NCI-H128 (cell line): ENCODE measurements around the gene PADI6.
"Not testable (repeated sequence)": the region's sequence is repeated elsewhere in the genome, so short reads cannot be mapped to it uniquely, and the experiment has no call there.

Experiments used
- DNase-seq: peaks from one replicate; lab custom pipeline; 2025; ENCODE audit not compliant: unreplicated experiment; lab: John Stamatoyannopoulos, UW

Gene PADI6

DNA sequence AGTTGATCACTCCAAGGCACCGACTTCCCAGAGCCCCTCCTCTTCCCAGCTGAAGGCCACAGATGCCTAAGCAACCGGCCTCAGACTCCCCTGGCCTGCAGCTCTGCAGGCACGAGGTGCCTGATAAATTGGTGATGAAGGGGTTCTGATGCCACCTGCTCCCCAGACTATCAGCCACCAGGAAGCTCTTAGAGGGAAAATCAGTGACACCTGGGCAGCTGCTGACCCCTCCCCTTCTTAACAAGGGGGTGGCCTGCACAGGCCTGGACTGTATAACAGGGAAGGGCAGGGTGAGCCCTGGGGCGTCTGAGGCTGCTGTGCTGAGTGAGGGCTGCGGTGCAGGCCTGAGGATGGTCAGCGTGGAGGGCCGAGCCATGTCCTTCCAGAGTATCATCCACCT lies at the start of gene PADI6:
Gene PADI6, plus strand, starts transcription at position 301 of the 400 bp plus-strand sequence. Its CDS starts 50 bp downstream, at position 351.
- no peak for DNase-seq

DNA sequence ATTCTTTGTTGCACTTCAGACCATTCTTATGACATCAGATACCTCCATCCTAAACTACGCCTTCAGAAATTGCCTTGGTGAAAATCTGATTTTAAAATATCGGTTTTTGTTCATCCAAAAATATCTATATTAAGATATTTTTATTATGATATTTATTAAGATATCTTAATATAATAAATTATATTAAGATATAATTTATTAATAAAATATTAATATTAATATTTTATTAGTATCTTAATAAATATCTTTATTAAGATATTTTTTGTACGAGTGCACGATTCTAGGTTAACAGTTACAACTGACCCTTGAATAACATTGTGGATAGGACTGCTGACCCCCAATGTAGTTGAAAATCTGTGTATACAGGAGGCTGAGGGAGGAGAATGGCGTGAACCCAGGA lies 43.1 kb upstream of the PADI6 start:
- no peak for DNase-seq

DNA sequence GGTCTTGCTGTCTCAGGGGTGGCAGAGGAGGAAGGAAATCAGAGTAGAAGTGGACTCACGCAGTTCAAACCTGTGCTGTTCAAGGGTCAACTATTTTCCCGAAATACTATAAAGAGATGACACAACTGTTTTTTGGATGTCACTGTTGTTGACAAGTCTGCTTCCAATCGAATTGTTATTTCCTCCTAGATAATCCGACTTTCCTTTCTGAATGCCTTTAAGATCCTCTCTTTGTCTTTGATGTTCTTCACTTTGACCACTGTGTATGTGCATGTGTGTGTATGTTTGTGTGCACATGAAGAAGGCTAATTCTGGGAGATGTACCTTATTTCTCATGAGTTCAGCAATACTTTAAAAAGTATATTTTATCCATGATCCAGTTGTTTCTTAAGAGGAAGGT lies 42.4 kb upstream of the PADI6 start:
- DNase-seq, result no peak

DNA sequence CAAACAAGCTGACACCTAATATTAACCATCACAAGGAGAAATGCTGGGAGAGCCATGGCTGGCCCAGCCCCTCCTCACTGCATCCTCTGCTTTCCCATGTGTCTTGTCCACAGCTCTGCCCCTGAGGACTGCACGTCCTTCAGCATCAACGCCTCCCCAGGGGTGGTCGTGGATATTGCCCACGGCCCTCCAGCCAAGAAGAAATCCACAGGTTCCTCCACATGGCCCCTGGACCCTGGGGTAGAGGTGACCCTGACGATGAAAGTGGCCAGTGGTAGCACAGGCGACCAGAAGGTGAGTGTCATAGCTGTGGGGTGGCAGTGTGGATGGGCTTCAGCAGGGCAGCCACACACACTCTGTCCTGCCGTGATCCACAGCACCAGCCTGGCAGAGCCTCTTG lies 41.1 kb upstream of the PADI6 start:
- no peak for DNase-seq

DNA sequence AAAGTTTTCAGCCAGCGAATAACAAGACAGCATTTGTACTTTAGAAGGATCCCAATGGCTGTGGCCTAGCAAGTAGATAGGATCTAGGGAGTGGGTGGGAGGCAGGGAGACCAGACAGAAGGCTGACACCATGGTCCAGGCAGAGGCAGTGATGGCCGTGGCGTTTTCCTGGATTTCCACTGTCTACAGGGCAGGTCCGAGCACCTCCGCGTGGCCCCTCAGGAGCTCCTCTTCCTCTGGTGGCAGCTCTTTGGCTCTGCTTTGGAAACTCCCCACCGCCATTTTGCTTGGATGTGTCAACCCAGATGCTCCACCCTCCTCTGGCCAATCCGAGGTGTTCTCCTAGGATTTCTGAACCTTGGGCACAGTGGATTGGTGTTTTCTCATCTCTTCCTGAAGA lies 38.9 kb upstream of the PADI6 start:
- DNase-seq, result no peak

DNA sequence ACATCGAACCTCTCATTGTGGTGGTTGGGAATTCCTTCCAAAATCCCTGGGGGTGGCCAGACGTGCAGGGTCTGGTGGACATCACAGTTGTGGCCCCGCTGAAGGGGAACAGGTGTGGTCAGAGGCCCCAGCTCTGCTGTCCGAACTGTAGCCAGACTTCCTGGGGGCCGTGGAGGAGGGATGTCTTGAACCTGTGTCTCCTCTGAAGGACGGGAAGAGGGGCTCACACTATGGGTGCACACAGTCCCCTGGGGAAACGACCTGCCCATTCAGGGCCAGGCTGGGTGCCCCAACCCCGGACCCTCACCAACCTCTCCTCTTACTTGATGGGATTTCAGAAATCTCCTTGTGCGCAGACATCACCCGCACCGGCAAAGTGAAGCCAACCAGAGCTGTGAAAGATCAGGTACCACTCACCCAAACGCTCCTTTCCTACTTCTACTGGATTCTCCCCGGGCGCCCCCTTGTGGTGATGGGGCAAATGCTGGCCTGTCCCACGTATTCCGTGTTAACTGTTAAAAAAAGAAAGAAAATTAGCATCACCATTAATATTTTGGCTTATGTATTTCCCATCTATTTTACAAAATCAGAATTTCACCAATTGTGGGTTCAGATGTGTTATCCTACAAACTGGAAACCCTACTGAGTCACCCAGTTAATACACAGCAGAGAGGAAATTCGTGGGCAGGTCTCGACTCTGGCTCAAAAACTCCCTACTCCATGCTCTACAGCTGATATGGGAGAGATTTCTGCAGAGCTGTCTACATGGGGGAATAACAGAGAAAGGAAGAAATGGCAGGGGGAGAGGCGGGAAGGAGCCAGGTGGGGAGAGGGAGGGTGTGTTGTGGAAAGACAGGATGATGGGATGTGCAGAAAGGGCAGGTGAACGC lies 35.9 kb upstream of the PADI6 start:
- DNase-seq, result peak; percentile 51

DNA sequence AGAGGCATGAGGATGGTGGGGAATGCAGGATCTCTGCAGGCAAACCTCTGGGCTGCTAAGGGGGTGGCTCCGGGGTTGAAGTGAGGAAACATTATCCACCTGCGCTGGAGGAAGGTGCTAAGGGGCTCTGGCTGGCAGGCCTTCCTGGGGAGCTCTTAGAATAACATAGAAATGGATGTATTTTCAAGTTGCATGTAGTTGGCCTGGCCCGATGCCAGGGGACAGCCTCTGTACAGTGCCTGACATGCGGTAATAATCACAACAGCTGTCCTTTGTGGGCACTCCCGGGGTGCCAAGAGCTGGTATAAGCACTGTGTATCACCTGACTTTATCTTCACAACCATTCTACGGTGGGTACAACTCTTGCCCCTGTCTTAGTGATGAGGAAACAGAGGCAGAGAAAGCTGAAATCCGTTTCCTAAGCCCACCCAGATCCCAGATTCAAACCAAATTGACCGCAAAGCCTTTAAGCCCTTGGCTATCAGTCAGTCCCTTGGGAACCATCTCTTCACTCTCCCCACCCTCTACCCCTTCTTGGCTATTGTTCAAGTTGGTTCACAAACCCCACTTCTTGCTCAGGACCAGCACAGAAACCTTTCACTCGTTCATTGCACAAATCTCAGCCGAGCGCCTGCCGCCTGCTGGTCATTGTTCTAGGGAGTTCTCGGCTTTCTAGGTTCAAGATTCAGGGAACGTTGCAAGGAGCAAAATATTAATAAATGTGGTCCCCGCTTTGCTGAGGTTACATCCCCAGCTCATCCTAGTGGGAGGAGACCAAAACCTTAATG lies 33.1 kb upstream of the PADI6 start:
- no peak for DNase-seq

DNA sequence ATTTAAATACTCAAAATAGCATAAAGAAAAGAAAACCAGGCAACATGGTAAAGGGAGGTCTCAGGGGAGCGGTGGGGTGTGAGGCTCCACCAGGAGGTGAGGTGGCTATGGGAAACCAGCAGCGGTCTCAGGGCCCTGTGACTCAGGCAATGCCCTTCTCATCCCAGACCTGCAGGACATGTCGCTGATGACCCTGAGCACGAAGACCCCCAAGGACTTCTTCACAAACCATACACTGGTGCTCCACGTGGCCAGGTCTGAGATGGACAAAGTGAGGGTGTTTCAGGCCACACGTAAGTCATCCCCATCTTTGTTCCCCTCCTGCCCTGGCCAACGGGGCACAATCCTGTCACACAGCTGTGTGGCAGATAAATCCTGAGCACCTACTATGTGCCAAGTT lies 32.5 kb upstream of the PADI6 start:
- DNase-seq, result no peak

DNA sequence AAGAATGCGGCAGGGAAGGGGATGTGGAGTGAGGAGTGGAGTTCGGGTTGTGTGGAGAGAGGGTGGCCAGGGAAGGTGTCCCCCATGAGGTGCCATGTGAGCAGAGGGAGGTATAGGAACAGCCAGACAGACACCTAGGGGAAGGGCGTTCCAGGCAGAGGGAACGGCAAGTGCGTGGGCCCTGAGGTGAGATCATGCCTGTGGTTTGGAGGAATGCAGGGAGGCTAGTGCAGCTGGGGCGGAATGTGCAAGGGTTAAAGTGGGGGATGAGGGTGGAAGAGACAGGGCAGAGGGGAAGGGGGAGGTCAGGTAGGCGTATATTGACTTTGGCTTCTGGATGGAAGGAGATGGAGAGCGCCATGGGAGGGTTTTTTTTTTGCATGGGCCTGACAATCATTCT lies 31.6 kb upstream of the PADI6 start:
- no peak for DNase-seq

DNA sequence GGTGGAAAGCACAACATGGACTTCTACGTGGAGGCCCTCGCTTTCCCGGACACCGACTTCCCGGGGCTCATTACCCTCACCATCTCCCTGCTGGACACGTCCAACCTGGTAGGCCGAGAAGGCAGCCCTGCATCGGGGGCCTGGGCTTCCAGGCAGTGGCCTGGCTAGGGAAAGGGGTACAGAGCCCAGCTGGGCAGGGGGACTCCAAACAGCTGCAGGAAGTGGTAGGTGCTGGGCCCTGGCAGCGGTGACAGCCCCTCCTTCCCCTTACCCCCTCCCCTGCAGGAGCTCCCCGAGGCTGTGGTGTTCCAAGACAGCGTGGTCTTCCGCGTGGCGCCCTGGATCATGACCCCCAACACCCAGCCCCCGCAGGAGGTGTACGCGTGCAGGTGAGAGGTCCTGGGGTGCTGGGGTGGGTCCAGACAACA lies 30.0 kb upstream of the PADI6 start:
- no peak for DNase-seq

DNA sequence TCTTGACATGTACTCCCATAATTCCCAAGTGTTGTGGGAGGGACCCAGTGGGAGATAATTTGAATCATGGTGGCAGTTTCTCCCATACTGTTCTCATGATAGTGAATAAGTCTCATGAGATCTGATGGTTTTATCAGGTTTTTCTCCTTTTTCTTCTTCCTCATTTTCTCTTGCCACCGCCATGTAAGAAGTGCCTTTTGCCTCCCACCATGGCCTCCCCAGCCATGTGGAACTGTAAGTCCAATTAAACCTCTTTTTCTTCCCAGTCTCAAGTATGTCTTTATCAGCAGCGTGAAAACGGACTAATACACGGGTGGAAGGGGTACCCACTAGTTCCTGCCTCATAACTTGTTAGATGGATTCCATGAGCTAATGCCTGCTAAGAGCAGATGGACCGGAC lies 26.5 kb upstream of the PADI6 start:
- DNase-seq, result not testable (repeated sequence)

DNA sequence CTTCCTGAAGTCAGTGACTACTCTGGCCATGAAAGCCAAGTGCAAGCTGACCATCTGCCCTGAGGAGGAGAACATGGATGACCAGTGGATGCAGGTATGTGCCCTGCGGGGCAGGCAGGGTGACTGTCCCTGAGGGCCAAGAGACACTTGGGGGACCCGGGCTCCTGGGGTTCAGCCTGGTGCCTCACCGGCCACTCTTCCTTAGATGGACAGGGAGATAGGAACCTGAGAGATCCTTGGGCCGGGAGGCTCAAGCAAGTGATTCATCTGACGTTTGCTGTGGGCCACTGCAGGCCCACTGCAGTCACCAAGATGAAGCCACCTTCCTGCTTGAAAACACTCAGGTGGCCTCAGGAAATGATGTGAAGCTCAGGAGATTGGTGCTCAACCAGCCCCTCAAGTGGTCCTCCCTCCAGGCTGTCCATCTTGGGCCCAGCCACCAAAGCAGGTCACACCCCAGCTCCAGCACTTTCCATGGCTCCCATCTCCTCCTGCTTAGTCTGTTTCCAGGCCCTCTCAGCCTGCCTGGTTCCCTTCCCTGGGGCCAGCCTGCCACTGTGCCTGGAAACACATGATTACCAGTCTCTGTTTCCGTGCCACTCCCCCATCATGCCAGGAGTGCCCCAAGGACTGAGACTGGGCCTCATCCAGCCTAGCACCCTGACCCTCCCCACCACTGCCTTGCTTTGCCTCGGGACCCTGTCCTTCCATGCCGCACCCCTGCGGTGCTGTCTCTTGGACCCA lies 25.8 kb upstream of the PADI6 start:
- DNase-seq, result no peak

DNA sequence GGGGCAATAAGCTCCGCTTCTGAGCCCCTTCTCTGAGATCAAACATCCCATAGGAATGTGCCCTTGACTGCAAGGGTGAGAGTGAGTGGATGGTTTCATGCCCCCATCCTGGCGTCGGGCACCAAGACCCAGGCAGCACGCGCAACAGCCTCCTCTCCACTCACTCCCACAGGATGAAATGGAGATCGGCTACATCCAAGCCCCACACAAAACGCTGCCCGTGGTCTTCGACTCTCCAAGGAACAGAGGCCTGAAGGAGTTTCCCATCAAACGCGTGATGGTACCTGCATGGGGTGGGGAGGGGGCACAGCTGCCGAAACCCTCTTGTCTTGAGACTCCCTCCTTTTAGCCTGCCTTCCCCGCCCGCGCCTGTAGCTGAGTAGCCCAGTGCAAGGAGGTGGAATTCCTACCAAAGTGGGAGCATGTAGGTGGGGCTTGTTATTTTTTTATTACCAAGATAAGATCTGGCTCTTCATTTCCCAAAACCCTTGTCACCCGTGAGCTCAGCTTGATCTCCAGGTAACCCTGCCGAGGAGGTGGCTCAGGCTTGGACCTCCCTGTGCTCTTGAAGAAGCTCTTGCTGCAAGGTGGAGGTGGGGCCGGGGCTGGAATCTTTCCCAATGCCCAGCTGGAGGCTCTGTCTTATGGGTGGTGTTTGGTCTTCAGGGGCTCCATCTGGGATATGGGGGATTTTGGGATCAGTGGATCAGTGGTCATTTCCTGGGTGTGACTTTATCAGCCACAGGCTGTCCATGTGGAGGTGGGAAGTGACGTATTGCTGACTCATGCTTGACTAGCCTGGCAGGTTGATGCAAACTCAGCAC lies 24.0 kb upstream of the PADI6 start:
- no peak for DNase-seq

DNA sequence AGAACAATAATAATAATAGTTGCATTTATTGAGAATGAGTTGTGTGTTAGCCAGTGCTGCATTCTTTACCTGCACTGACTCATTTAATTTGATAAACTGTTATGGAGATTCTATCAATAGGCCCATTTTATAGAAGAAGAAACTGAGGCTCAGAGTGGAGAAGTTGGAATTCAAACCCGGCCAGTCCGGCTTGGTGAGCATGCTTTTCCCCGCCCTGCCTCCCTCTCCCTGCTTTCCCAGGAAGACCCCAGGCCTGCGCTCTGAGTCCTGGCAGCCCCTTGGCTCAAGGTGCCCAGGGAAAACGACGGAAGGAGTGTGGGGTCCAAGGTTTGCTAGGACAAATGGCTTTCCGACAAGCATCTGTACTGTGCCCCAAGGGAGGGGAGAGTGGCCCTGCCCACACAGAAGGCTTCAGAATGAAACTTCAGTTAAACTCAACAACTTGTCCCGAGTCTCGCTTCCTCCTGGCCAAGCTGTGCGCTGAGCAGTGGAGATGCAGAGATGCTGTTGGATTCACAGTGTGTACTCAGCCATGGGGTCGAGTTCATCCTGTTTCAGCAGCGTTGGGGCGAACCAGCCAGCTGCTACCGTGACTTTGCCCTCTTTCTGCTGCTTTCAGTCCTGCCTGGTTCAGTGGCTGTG lies 23.3 kb upstream of the PADI6 start:
- DNase-seq, result no peak

DNA sequence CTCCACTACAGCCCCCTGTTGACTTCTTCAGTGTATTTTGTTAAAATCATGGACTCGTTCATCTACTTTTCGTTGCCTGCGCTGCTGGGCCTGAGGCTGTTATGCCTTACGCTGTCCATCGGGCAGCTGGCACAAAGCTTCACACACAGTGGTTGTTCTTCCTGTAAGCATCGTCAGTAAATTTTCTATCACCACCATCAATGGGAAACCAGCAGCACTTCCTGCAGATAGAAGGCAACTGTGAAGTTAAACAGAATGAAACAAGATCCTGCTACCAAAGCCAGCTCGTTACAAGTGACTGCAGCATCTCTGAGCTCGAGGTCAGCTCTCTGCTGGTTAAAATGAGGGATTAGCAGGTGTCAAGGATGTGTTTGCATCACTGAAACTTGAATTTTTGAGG lies 21.9 kb upstream of the PADI6 start:
- no peak for DNase-seq

DNA sequence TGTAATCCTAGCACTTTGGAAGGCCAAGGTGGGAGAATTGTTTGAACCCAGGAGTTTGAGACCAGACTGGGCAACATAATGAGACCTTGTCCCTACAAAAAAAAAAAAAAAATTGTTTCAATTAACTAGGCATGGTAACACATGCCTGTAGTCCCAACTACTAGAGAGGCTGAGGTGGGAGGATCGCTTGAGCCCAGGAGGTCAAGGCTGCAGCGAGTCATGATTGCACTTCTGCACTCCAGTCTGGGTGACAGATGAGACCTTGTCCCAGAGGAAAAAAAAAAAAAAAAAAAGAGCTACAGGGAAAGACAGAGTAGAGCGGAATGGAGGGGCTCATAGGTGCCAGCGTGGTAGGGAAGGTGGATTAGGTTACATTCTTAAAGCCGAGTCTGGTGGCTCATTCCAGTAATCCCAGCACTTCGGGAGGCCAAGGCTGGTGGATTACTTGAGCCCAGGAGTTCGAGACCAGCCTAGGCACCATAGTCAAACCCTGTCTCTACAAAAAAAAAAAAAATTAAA lies 21.0 kb upstream of the PADI6 start:
- DNase-seq, result no peak

DNA sequence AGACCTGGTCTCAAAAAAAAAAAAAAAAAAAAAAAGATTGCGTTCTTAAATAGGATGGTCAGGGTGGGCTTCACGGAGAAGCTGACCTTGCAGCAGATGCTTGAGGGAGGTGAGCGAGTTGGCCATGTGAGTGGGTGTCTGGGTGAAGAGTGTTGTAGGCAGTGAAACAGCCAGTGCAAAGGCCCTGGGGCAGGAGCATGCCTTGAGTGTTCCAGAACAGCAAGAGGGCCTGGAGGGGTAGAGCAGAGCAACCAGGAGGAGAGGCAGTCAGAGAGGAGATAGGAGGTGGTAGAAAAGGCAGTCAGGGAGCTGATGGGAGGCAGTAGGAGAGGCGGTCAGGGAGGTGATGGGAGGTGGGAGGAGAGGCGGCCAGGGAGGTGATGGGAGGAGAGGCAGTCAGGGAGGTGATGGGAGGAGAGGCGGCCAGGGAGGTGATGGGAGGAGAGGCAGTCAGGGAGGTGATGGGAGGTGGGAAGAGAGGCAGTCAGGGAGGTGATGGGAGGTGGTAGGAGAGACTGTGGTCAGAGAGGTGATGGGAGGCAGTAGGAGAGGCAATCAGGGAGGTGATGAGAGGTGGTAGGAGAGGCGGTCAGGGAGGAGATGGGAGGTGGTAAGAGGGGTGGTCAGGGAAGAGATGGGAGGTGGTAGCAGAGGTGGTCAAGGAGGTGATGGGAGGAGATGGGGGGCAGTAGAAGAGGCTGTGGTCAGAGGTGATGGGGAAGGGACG lies 20.2 kb upstream of the PADI6 start:
- no peak for DNase-seq

DNA sequence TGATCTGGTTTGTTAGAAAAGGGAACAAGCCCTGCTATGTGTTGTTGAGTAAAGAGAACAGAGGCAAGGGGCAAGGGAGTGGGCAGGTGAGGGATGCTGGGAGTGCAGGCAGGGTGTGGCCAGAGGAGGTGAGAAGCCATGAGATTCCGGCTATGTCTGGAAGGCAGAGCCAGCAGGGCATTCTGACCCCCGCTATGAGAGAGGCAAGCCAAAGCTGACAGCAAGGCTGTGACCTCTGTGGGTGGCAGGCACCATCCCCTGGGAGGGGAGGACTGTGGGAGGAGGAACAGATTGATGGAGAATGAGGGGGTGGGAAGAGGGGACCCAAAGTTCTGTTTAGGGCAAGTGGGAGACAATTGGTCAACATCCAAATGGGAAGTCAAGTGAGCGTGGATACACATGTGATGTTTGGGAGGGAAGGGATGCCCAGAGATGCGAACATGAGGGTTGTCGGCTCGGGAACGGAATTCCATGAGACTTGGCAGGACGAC lies 19.5 kb upstream of the PADI6 start:
- DNase-seq, result no peak

DNA sequence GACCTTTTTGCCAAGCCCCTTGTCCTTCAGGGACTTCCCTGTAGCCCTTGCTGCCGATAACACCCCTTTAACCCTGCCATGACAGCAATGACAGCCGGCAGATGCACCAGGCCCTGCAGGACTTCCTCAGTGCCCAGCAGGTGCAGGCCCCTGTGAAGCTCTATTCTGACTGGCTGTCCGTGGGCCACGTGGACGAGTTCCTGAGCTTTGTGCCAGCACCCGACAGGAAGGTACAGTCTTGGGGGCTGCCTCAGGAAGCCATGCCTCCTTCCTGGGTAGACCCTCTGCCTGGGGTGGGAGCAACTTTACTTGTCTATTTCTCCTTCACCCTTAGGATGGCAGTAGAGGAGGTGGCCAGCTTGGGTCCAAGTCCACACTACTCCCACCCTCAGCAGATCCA lies 16.1 kb upstream of the PADI6 start:
- no peak for DNase-seq
